Activated CD8-positive, alpha-beta memory T cell treated with anti-CD3 and anti-CD28 coated beads, Interleukin-2, amount 50 U/mL, for 1 hour (primary cell): ENCODE measurements around the gene INTS2.
A peak's percentile ranks its signal among the peaks of the same experiment; 100 is the strongest.
"Not testable (repeated sequence)": the region's sequence is repeated elsewhere in the genome, so short reads cannot be mapped to it uniquely, and the experiment has no call there.

Experiments used
- DNase-seq: peaks from one replicate; pipeline ENCODE4 v3.0.0-alpha.2; 2020; ENCODE audit errors: extremely low read depth

Gene INTS2

GRCh38 chr17:61894310-61894709, 33.5 kb downstream of the INTS2 start:
- not testable (repeated sequence) for DNase-seq

GRCh38 chr17:61887733-61888132, 40.0 kb downstream of the INTS2 start:
- DNase-seq, result not testable (repeated sequence)

- not testable (repeated sequence) for DNase-seq
These were observed 41.9 kb downstream of the INTS2 start for GRCh38 chr17:61885865-61886264.

GRCh38 chr17:61884864-61885263, 42.9 kb downstream of the INTS2 start:
- DNase-seq, result no peak

- DNase-seq, result no peak
These were observed 47.1 kb downstream of the INTS2 start for GRCh38 chr17:61880589-61881102.

- DNase-seq, result no peak
These were observed 48.7 kb downstream of the INTS2 start for GRCh38 chr17:61878984-61879612.

- DNase-seq, result no peak
These were observed 49.3 kb downstream of the INTS2 start for GRCh38 chr17:61878520-61878919.

- no peak for DNase-seq
These were observed 49.9 kb downstream of the INTS2 start for GRCh38 chr17:61877837-61878236.

GRCh38 chr17:61875804-61876203, 52.0 kb downstream of the INTS2 start:
- no peak for DNase-seq

GRCh38 chr17:61875285-61875684, 52.5 kb downstream of the INTS2 start:
- no peak for DNase-seq

GRCh38 chr17:61874075-61874474, 53.7 kb downstream of the INTS2 start:
- no peak for DNase-seq

GRCh38 chr17:61872099-61872498, 55.7 kb downstream of the INTS2 start:
- DNase-seq, result no peak

GRCh38 chr17:61869138-61869537, 58.6 kb downstream of the INTS2 start:
- no peak for DNase-seq

GRCh38 chr17:61868074-61868473, 59.7 kb downstream of the INTS2 start:
- no peak for DNase-seq

GRCh38 chr17:61867033-61867432, 60.7 kb downstream of the INTS2 start:
- no peak for DNase-seq

GRCh38 chr17:61863801-61864126, 64.0 kb downstream of the INTS2 start:
- DNase-seq, result no peak

- DNase-seq, result peak; percentile 69
These were observed 64.6 kb downstream of the INTS2 start, which contains the start of gene BRIP1 for GRCh38 chr17:61862975-61863800. Gene BRIP1 (minus strand): TSS chr17:61863528. CDS start chr17:61861539, 1,989 bp downstream.

- no peak for DNase-seq
These were observed 65.6 kb downstream of the INTS2 start for GRCh38 chr17:61862105-61862574.

- DNase-seq, result not testable (repeated sequence)
These were observed 67.4 kb downstream of the INTS2 start for GRCh38 chr17:61860397-61860796.

GRCh38 chr17:61856035-61856434, 71.7 kb downstream of the INTS2 start:
- DNase-seq, result no peak

- no peak for DNase-seq
These were observed 74.9 kb downstream of the INTS2 start for GRCh38 chr17:61852857-61853256.

- DNase-seq, result no peak
These were observed 78.1 kb downstream of the INTS2 start for GRCh38 chr17:61849674-61850073.

- no peak for DNase-seq
These were observed 78.9 kb downstream of the INTS2 start for GRCh38 chr17:61848896-61849295.
